H1 (cell line): Measurements from ENCODE around the gene PRMT2. TPM values are rescaled to one million over a fixed set of nuclear protein-coding genes. Genes with fewer than 3 reads are reported as not detected.

Experiments used
- CTCF ChIA-PET: fragments of 300-600 bp; sonication (Branson Sonifier 250); formaldehyde crosslinking; loops from one replicate; lab custom pipeline; 2021; ENCODE audit not compliant: partially characterized antibody; lab: Charles Lee
- POLR2A ChIA-PET: fragments of 300-600 bp; sonication (Branson Sonifier 250); formaldehyde crosslinking; loops from one replicate; lab custom pipeline; 2021; ENCODE audit warnings: inconsistent platforms; ENCODE audit not compliant: partially characterized antibody; lab: Charles Lee
- DNase-seq, 2 experiments: peaks; one replicate each; pipeline versions ENCODE4 v3.0.0 to v3.0.0-alpha.2; 2010 to 2022; ENCODE audit warnings: low spot score in 2 of 2, low read depth in 1 of 2, mixed read lengths in 1 of 2
- FAIRE-seq: peaks from 2 replicates; lab custom pipeline; 2011; peaks lifted over from hg19 to GRCh38; lab: Jason Lieb, UNC
- H2AFZ ChIP-seq: 2 replicates; pipeline ENCODE4 v1.8.1; 2012; ENCODE audit warnings: low read length, inconsistent platforms
- H2AK5ac ChIP-seq: 2 replicates; pipeline ENCODE4 v1.6.1; 2013; ENCODE audit warnings: low read depth, low read length
- H2BK120ac ChIP-seq: replicated peaks from 2 replicates; pipeline ENCODE3; 2013; ENCODE audit warnings: low read depth, low read length, inconsistent platforms
- H2BK12ac ChIP-seq: 2 replicates; pipeline ENCODE4 v1.6.1; 2013; ENCODE audit warnings: low read depth, low read length
- H2BK15ac ChIP-seq: 2 replicates; pipeline ENCODE4 v1.6.1; 2013; ENCODE audit warnings: low read length
- H2BK20ac ChIP-seq: 2 replicates; pipeline ENCODE4 v1.6.1; 2013; ENCODE audit warnings: low read length
- H2BK5ac ChIP-seq: 2 replicates; pipeline ENCODE4 v1.6.1; 2013; ENCODE audit warnings: low read depth, low read length
- H3K14ac ChIP-seq: 2 replicates; pipeline ENCODE4 v1.6.1; 2013; ENCODE audit warnings: inconsistent platforms; ENCODE audit not compliant: insufficient read length
- H3K18ac ChIP-seq: 2 replicates; pipeline ENCODE4 v1.6.1; 2013; ENCODE audit warnings: low read length; ENCODE audit errors: extremely low read depth
- H3K23ac ChIP-seq: 2 replicates; pipeline ENCODE4 v1.6.1; 2013; ENCODE audit warnings: inconsistent platforms; ENCODE audit not compliant: insufficient read length
- H3K23me2 ChIP-seq: 2 replicates; pipeline ENCODE4 v1.6.1; 2013; ENCODE audit warnings: low read depth, low read length
- H3K27ac ChIP-seq: 2 replicates; pipeline ENCODE4 v1.6.1; 2011; ENCODE audit warnings: low read depth, low read length, inconsistent platforms
- H3K27me3 ChIP-seq, 4 experiments: replicated peaks in 1 of 4; 1 replicate in 1 of 4; 2 replicates in 3 of 4; pipeline versions ENCODE4 v1.6.1 to v1.8.1; 2011 to 2013; ENCODE audit warnings: low read length in 3 of 4, mild to moderate bottlenecking in 3 of 4, inconsistent platforms in 2 of 4, mixed read lengths in 2 of 4, moderate library complexity in 1 of 4; ENCODE audit not compliant: control insufficient read depth in 3 of 4, insufficient read depth in 3 of 4; ENCODE audit errors: extremely low read depth in 1 of 4
- H3K36me3 ChIP-seq, 4 experiments: 2 replicates each; pipeline versions ENCODE4 v1.6.1 to v1.8.1; 2011 to 2013; ENCODE audit warnings: mild to moderate bottlenecking in 4 of 4, low read length in 3 of 4, moderate library complexity in 2 of 4, control low read depth in 1 of 4, inconsistent platforms in 1 of 4; ENCODE audit not compliant: insufficient read depth in 4 of 4, control insufficient read depth in 2 of 4
- H3K4ac ChIP-seq: replicated peaks from 2 replicates; pipeline ENCODE3; 2013; ENCODE audit warnings: low read length, low read depth, mixed read lengths, inconsistent platforms; ENCODE audit not compliant: insufficient read length
- H3K4me1 ChIP-seq, 4 experiments: replicated peaks in 1 of 4; 1 replicate in 1 of 4; 2 replicates in 3 of 4; pipeline versions ENCODE4 v1.6.1 to v1.8.1; 2011 to 2013; ENCODE audit warnings: low read length in 3 of 4, inconsistent platforms in 2 of 4, mixed read lengths in 1 of 4; ENCODE audit not compliant: insufficient read depth in 4 of 4, control insufficient read depth in 3 of 4
- H3K4me2 ChIP-seq, 2 experiments: 2 replicates each; pipeline versions ENCODE4 v1.6.1 to v1.8.1; 2011 to 2013; ENCODE audit warnings: low read depth in 2 of 2, low read length in 2 of 2, control low read depth in 1 of 2, inconsistent platforms in 1 of 2, mild to moderate bottlenecking in 1 of 2; ENCODE audit not compliant: insufficient read depth in 1 of 2
- H3K4me3 ChIP-seq, 4 experiments: fragments of 200-600, 300-600 bp in 1 of 4; sonication (generic), shearing (Covaris generic), sonication (Bioruptor Twin) in 1 of 4; 2 replicates each; pipeline versions ENCODE4 v1.5.1 to v1.8.1; 2011 to 2016; ENCODE audit warnings: low read length in 4 of 4, low read depth in 3 of 4, control low read depth in 2 of 4, inconsistent platforms in 2 of 4, mild to moderate bottlenecking in 2 of 4, mixed read lengths in 1 of 4, moderate library complexity in 1 of 4; ENCODE audit not compliant: insufficient read depth in 2 of 4; ENCODE audit errors: extremely low read depth in 1 of 4
- H3K56ac ChIP-seq: replicated peaks from 2 replicates; pipeline ENCODE3; 2013; ENCODE audit warnings: low read depth, mild to moderate bottlenecking, mixed read lengths, low read length, inconsistent platforms; ENCODE audit not compliant: insufficient read length
- H3K79me1 ChIP-seq: 2 replicates; pipeline ENCODE4 v1.6.1; 2013; ENCODE audit warnings: low read depth, low read length, control low read depth
- H3K79me2 ChIP-seq, 2 experiments: 2 replicates each; pipeline versions ENCODE4 v1.6.1 to v1.8.1; 2012 to 2013; ENCODE audit warnings: low read length in 2 of 2, mild to moderate bottlenecking in 2 of 2, inconsistent platforms in 1 of 2; ENCODE audit not compliant: insufficient read depth in 2 of 2, control insufficient read depth in 1 of 2
- H3K9ac ChIP-seq, 4 experiments: replicated peaks in 1 of 4; 1 replicate in 1 of 4; 2 replicates in 3 of 4; pipeline versions ENCODE4 v1.6.1 to v1.8.1; 2011 to 2013; ENCODE audit warnings: low read depth in 3 of 4, low read length in 3 of 4, control low read depth in 2 of 4, mild to moderate bottlenecking in 2 of 4, moderate library complexity in 2 of 4, inconsistent platforms in 1 of 4; ENCODE audit errors: extremely low read depth in 1 of 4
- H3K9me3 ChIP-seq, 2 experiments: 2 replicates each; pipeline versions ENCODE4 v1.6.1 to v1.8.1; 2012 to 2013; ENCODE audit warnings: mild to moderate bottlenecking in 2 of 2, moderate library complexity in 2 of 2, control low read depth in 1 of 2, inconsistent platforms in 1 of 2, low read depth in 1 of 2, low read length in 1 of 2, mixed read lengths in 1 of 2; ENCODE audit not compliant: insufficient read depth in 2 of 2
- H4K20me1 ChIP-seq, 2 experiments: replicated peaks in 1 of 2; 2 replicates each; pipeline versions ENCODE3 to v1.8.1; 2011 to 2013; ENCODE audit warnings: inconsistent platforms in 2 of 2, low read length in 2 of 2, mild to moderate bottlenecking in 1 of 2; ENCODE audit not compliant: insufficient read depth in 2 of 2, control insufficient read depth in 1 of 2
- H4K5ac ChIP-seq: 2 replicates; pipeline ENCODE4 v1.6.1; 2013; ENCODE audit warnings: low read length, low read depth, mixed read lengths, inconsistent platforms; ENCODE audit not compliant: insufficient read length
- H4K8ac ChIP-seq: 2 replicates; pipeline ENCODE4 v1.8.0; 2013; ENCODE audit warnings: mild to moderate bottlenecking, moderate library complexity, low read length, inconsistent platforms; ENCODE audit not compliant: insufficient read depth; ENCODE audit errors: extremely low read depth
- H4K91ac ChIP-seq: replicated peaks from 2 replicates; pipeline ENCODE3; 2013; ENCODE audit warnings: low read length, mixed read lengths, inconsistent platforms; ENCODE audit not compliant: insufficient read length
- CEBPB ChIP-seq: IDR thresholded peaks from 2 replicates; pipeline ENCODE4 v1.6.1; 2012; ENCODE audit warnings: low read depth, low read length
- WGBS, 2 experiments: shearing (Covaris generic) in 1 of 2; methylation state at CpG; one replicate each; pipeline versions ENCODE4 v1.1.6 to v1.1.7; 2013 to 2015; ENCODE audit warnings: low lambda C conversion rate in 2 of 2, mixed read lengths in 2 of 2, inconsistent platforms in 1 of 2, low coverage in 1 of 2, missing lambda C conversion rate in 1 of 2; ENCODE audit not compliant: insufficient replicate concordance in 2 of 2, insufficient coverage in 1 of 2, insufficient read length in 1 of 2; ENCODE audit errors: extremely low coverage in 1 of 2, missing lambda C conversion rate in 1 of 2; 5-methylcytosine and 5-hydroxymethylcytosine counted together
- polyA plus RNA-seq, 7 experiments: library from polyadenylated mRNA; depleted of rRNA in 3 of 7; stranded (reverse) in 5 of 7; unstranded in 2 of 7; fragments of >200 nt in 5 of 7; fragments of 200-250 nt in 2 of 7; gene quantifications; 1 replicate in 5 of 7; 2 replicates in 1 of 7; 4 replicates in 1 of 7; pipeline versions ENCODE4 v1.2.1 to v1.2.3, GENCODE V29; 2011 to 2013; ENCODE audit warnings: missing spikeins in 2 of 7, mixed read lengths in 2 of 7
- total RNA-seq: library from RNA; stranded (reverse); fragmentation: NEBNext Ultra II Directional; extraction: Animal tissue kit (Norgen Biotek cat#: 25700); gene quantifications from 2 replicates; pipeline ENCODE4 v1.2.1, GENCODE V29; 2021

PRMT2 gene
- total and polyA plus RNA-seq, 2 of the 8 experiments (the other 6 are each of a cell fraction or from before 2014, with no cell fraction given): 45.8 to 59.2 TPM

DNA sequence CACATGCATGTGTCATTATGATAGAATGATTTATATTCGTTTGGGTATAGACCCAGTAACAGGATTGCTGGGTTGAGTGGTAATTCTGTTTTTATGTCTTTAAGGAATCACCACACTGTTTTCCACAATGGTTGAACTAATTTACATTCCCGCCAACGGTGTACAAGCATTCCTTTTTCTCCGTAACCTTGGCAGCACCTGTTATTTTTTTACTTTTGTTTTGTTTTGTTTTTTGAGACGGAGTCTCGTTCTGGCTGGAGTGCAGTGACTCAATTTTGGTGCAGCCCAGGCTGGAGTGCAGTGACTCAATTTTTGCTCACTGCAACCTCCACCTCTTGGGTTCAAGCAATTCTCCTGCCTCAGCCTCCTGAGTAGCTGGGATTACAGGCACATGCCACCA lies 22.1 kb upstream of the PRMT2 start:
- no peak overlapping the region for H3K27ac ChIP-seq
- no peaks in the 10 kb centered on the region for H3K23me2 ChIP-seq
- no peak overlapping the region for H3K4me2 ChIP-seq
- FAIRE-seq (no peak), DNase-seq (no peak)
- H4K91ac ChIP-seq: no peak overlapping the region
- no peak overlapping the region for H2AK5ac ChIP-seq
- POLR2A ChIA-PET: no interaction called here
- no peak overlapping the region for H4K8ac ChIP-seq
- H4K5ac ChIP-seq: no peak overlapping the region
- H3K36me3 ChIP-seq: no peaks in the 10 kb centered on the region
- no peak overlapping the region for H2BK20ac ChIP-seq
- no peak overlapping the region for H3K9ac ChIP-seq
- no peak overlapping the region for H2BK120ac ChIP-seq
- H4K20me1 ChIP-seq: no peaks in the 10 kb centered on the region
- TF ChIP-seq CEBPB: no peak
- H2BK15ac ChIP-seq: no peak overlapping the region
- H3K4me1 ChIP-seq: no peaks in the 10 kb centered on the region
- no peak overlapping the region for H3K4me3 ChIP-seq
- H3K56ac ChIP-seq: no peak overlapping the region
- H3K79me2 ChIP-seq: no peaks in the 10 kb centered on the region
- no peaks in the 10 kb centered on the region for H3K79me1 ChIP-seq
- H3K18ac ChIP-seq: no peak overlapping the region
- H2AFZ ChIP-seq: no peak overlapping the region
- 94% methylated on average over 6 of the region's 6 CpGs; no CpG with 5 or more reads in 1 of the 2 experiments for WGBS, 2 experiments
- no peak overlapping the region for H3K14ac ChIP-seq
- no peaks in the 10 kb centered on the region for H3K27me3 ChIP-seq
- H3K9me3 ChIP-seq: peaks cover 6 to 8% of the 10 kb centered on the region in 2 experiments; a peak in 2 of 4 replicates
- H3K4ac ChIP-seq: no peak overlapping the region
- CTCF ChIA-PET: no interaction called here
- no peak overlapping the region for H2BK5ac ChIP-seq
- H3K23ac ChIP-seq: no peak overlapping the region
- H2BK12ac ChIP-seq: no peak overlapping the region
